ENCODE results near the gene RABGAP1L.
"Not testable (repeated sequence)": the region's sequence is repeated elsewhere in the genome, so short reads cannot be mapped to it uniquely, and the experiment has no call there.

RABGAP1L gene

DNA sequence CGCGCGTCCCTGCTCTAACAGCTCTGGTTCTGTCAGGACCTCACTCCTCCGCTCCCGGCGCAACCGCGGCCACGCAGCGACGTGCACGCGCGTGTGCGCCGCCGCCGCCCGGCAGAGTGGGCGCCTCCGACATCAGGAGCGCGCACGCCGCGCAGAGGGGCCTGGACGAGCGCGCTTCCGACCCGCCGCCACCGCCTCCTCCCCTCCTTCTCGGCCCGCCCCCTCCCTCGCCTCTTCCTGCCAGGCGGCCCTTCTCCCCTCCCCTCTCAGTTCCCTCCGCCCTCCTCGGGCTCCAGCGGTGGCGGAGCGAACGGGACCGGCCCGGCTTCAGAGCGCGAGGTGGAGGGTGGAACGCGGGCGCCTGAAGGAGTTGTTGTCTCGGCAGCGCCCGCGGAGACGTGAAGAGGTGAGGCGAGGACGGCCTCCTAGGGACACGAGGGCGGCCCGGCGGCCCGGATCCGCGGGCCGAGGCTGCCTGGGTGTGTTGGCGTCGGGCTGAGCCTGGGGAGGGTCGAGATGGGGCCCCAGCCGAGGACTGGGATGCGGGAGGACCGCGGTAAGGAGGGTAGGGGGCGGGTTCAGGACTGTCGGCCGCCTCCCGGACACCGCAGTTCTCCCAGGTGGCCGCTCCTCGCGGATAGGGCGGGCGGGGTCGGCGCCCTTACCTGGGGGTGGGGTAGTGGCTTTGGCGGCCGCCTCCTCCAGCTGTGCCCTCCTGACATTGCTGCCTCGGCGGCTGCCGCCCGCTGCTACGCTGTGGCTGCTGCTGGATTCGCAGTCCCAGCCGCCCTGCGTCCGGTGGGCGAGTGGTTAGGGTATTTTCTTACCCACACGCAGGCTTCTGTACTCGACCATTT lies at the start of gene RABGAP1L:
TSS of gene RABGAP1L (plus strand) at position 269 of the 857 bp plus-strand sequence.
- peak; percentile 93 to 95 for DNase-seq

DNA sequence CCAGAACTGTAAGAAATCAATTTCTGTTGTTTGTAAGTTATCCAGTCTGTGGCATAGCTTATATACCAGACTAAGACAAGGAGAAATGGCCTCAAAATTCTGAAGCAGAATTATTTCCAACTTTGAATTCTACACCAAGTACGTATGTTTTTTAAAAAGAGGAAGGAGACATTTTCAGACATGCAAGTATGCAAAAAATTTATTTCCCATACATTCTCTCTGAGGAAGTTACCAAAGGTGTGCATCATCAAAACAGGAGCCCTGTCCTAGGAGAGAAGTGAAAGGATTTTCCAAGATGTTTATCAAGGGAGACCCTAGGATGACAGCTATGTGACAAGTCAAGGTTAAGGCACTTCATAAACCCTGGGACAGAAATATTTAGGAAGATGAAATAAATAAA lies 49.3 kb upstream of the RABGAP1L start:
- no peak for DNase-seq

DNA sequence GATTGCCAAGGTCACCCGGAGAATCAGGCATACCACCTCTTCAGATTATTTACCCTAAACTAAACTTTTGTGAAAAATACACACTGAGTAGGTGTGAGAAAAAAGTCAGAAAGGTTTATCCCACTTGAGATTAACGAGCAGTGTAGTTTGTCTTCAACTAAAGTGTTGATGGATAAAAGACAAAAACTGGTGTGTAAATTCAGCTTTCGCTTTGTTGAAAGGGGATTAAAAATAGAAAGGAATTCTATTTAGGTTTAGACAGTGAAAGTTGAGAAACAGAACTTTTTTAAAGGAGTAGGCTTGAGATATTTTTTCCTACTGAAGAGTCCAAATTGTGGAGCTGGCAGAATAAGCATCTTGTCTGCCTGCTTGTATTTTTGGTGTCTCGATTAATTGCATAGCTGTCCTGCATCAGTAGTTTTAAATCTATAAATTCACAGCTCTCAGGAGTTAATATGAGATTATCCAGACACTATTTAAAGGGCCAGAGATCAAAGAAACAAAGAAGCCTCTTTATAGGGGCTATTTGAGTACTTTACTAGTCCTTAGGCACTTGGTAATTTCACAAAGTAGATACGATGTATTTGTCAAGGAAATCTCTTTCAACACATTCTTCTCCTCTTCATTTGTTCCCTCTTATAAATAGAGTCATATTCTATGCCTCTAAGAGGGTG lies 46.7 kb upstream of the RABGAP1L start:
- DNase-seq, result no peak

DNA sequence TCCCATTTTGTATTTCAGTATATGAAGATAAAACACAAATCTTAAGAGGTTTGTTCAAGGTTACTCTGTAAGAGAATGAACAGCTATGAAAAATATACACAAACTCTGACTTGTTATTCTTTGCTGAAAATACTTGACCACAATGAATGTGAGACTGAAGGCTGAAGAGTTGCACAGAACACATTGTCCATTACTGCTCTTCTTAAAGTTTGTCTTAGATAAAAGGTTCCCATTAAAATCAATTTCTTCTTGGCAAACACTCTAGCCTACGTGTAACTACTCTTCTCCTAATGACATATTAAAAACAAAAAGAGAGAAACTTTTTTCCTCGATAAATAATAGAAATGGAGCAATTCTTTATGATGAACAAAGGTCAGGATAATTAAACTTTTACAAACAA lies 45.2 kb upstream of the RABGAP1L start:
- DNase-seq, result no peak

DNA sequence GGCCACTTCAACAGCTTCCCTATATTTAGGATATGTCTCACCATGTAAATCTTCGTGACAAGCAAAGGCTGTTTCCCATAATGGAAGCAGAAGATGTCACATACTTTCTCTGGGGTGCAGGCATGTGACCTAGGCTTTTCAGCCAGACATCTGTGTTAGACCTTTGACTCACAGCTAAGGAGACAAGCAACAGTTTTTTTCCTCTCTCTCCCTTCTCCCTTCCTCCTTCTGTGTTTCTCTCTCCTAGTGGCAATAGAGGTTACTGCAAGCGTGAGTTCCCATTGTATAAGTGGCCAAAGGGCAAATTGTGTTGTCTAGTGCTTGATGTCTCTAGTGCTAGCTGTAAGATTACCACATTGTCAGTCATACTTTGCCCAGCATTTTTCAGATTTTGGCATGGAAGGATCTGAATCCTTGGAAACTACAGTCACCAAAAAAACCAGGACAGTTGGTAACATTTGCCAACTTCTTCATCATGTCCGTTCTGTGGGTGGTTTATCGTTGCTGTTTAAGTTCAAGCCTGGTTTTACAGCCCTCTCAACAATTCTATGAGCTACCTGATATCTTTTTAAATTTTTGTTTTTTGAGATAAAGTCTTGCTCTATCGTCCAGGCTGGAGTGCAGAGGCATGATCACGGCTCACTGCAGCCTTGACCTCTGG lies 44.4 kb upstream of the RABGAP1L start:
- DNase-seq, result peak; percentile 6 to 35

DNA sequence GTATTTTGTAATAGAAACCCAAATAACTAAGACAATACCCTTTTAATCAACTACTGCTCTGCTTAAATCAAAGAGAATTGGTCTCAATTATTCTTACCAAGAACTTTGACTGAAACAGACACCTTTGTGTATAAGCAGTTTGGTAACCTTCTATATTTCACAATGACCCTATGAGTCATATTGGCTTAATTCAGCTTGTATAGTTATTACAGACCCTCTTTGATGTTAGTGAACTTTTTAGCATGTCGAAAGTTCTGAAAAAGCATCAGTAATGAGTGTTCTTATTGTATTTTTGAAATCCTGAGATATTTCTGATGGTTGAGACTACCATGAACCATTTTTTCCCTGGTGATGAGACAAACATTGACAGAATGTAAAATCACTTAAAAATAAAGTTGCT lies 43.3 kb upstream of the RABGAP1L start:
- no peak for DNase-seq

DNA sequence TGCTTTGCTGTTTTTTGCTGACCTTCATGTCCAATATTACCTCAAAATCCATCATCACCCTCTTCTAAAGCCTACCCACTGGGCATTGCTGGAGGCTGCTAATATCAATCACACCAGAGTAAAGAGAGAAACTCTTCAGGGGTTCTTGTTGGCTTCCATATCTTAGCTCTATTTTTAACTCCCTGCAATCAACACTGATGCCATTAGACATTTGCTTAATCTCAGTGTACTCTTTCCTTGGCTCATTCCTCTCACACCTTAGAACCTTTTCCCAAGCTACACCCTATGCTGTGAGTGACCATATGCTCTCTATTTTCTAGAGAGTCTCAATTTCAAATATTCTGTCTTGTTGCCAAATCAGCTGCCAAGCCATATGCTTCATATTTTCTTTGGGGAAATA lies 40.6 kb upstream of the RABGAP1L start:
- DNase-seq, result no peak

DNA sequence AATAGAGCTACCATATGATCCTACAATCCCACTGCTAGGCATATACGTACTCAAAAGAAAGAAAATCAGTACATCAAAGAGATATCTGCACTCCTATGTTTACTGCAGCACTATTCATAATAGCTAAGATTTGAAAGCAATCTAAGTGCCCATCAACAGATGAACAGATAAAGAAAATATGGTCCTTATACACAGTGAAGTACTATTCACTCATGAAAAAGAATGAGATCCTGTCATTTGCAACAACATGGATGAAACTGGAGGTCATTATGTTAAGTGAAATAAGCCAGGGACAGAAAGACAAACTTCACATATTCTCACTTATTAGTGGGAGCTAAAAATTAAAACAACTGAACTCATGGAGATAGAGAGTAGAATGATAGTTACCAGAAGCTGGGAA lies 37.0 kb upstream of the RABGAP1L start:
- not testable (repeated sequence) for DNase-seq

DNA sequence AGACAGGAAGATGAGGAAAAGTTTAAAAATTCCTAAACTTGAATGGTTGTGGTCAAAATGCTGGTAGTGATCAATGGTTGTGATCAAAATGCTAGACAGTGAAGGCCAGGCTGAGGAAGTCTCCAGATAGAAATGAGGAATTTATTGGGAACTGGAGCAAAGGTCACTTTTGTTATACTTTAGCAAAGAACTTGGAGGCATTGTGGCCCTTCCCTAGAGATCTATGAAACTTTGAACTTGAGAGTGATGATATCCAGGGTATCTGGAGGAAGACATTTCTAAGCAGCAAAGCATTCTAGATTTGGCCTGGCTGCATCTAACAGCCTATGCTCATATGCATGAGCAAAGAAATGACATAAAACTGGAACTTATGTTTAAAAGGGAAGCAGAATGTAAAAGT lies 35.5 kb upstream of the RABGAP1L start:
- DNase-seq, result no peak

DNA sequence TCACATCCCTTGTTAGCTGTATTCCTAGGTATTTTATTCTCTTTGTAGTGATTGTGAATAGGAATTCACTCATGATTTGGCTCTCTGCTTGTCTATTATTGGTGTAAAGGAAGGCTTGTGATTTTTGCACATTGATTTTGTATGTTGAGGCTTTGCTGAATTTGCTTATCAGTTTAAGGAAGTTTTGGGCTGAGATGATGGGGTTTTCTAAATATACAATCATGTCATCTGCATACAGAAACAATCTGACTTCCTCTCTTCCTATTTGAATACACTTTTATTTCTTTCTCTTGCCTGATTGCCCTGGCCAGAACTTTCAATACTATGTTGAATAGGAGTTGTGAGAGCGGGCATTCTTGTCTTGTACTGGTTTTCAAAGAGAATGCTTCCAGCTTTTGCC lies 32.1 kb upstream of the RABGAP1L start:
- not testable (repeated sequence) for DNase-seq

DNA sequence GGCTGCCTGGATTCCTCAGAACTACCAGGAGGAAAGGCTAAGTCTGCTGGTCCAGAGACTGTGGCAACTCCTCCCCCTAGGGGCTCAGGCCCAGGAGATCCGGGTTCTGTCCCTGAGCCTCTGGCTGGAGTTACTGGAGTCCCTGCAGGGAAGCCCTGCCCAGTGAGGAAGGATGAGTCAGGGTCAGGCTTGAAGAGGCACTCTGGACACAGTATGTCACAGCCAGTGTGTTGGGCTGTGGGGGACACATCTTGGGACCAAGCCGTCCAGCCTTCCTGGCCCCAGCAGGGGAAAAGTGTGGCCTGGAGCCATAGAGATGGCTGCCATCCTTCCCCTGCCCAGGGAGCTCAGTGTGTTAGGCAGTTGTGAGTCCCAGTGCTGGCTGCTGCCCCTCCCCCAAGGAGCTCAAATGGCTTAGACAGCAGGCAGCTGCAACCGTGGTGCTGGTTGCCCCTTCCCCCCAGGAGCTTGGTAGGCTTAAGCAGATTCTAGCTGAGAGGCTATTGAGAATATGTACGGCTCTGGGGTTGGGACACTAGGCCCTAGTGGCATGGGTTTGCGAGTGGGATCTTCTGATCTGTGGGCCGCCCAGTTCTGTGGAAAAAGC lies 28.2 kb upstream of the RABGAP1L start:
- DNase-seq, result no peak

DNA sequence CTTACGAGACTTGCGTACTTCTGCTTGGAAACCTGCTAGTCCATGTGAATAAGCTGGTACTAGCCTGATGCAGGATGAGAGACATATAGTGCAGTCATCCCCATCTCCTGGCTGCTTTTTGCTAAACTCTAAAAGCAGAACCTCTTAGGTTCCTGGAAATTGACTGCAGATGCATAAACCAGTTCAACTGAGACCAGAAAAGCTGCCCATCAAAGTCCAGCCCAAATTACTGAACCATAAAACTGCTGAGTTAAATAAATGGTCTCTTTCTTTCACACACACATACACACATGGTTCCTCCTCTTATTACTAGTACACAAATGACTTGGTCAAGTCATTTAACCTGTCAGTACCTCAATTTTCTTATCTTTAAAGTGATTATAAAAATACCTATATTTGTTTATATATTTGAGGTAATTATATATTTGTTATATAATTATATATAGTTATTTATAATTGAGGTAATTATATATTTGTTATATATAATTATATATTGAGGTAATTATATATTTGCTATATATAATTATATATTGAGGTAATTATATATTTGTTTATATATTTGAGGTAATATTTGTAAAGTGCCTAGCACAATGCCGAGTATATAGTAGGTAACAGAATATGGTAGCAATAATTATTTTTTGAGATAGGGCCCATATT lies 25.2 kb upstream of the RABGAP1L start:
- DNase-seq, result no peak

DNA sequence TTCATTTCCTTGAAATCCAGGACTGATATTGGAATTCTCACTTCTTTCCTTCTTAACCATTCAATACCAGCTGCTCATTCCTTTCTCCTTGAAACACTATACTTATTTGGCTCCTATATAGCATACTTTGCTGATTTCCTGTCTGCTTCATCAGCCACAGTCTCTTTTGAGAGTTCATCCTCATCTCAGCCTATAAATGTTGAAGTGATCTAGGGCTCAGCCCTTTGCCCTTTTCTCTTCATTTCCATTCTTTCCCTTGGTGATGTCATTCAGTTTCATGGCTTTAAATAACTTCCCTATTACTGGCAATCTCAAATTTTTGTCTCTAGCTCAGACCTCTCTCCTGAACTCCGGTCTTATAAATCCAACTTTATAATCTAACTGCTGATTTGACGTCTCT lies 24.1 kb upstream of the RABGAP1L start:
- DNase-seq, result no peak

DNA sequence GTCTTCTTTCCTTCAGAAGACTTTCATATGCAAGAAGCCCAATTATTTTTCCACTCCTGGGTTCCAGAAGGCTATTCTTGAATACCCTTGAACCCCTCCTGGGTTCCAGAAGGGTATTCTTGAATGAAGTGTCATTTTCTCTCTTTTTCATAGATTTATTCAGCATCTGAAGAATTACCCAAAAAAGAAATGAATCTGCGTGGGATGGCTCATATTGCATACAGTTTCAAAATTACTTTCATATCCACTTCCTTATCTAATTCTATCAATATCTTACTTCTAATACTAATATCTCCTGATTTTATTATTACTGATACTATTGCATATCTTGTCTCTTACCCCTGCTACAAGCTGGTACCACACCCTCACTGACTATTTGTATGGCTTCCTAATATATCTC lies 22.6 kb upstream of the RABGAP1L start:
- DNase-seq, result no peak

DNA sequence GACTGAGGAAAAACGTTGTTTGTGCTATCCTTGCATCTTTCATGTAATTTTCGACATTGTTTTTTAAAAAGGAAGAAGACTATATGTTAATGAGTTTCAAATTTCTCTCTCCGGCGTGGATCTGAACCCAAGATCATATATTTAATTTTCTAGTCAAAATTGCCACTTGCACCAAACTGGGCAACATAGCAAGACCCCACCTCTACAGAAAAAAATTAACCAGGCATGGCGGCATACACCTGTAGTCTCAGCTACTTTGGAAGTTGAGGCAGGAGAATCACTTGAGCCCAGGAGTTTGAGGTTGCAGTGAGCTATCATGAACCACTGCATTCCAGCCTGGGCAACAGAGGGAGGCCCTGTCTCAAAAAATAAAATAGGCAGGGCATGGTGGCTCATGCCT lies 16.5 kb upstream of the RABGAP1L start:
- DNase-seq, result no peak

DNA sequence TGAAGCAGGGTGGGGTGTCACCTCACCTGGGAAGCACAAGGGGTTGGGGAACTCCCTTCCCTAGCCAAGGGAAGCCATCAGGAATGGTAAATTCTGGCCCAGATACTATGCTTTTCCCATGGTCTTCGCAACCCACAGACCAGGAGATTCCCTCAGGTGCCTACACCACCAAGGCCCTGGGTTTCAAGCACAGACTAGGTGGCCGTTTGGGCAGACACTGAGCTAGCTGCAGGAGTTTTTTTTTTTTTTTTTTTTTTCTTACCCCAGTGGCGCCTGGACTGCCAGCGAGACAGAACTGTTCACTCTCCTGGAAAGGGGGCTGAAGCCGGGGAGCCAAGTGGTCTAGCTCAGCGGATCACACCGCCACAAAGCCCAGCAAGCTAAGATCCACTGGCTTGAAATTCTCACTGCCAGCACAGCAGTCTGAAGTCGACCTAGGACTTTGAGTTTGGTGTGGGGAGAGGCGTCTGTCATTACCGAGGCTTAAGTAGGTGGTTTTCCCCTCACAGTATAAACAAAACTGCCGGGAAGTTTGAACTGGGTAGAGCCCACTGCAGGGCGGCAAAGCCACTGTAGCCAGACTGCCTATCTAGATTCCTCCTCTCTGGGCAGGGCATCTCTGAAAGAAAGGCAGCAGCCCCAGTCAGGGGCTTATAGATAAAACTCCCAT lies 15.5 kb upstream of the RABGAP1L start:
- DNase-seq, result not testable (repeated sequence)

DNA sequence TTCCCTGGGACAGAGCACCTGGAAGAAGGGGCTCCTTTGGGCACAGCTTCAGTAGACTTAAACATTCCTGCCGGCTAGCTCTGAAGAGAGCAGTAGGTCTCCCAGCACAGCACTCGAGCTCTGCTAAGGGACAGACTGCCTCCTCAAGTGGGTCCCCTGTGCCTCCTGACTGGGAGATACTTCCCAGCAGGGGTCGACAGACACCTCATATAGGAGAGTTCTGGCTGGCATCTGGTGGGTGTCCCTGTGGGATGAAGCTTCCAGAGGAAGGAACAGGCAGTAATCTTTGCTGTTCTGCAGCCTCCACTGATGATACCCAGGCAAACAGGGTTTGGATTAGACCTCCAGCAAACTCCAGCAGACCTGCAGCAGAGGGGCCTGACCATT lies 14.9 kb upstream of the RABGAP1L start:
- DNase-seq, result not testable (repeated sequence)

DNA sequence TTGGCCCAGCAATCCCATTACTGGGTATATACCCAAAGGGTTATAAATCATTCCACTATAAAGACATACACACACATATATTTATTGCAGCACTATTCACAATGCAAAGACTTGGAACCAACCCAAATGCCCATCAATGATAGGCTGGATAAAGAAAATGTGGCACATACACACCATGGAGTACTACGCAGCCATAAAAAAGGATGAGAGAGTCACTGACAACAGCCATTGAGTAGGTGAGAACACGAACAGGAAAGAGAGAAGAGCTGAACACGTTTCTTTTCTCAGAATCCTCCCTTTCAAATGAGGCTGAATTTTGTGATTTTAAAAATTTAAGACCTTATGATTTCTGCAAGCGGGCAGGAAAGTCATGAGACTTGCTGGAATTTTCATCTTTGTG lies 10.1 kb upstream of the RABGAP1L start:
- DNase-seq, result no peak

DNA sequence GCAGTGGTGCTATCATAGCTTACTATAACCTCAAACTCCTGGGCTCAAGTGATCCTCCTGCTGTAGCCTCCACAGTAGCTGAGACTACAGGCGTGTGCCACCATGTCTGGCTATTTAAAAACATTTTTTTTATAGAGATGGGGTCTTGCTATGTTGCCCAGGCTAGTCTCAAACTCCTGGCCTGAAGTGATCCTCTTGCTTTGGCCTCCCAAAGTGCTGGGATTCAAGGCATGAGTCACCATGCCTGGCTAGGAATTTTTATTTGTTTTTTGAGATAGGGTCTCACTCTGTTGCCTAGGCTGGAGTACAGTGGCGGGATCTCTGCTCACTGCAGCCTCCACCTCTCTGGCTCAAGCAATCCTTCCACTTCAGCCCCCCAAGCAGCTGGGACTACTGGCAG lies 8.8 kb upstream of the RABGAP1L start:
- DNase-seq, result no peak

DNA sequence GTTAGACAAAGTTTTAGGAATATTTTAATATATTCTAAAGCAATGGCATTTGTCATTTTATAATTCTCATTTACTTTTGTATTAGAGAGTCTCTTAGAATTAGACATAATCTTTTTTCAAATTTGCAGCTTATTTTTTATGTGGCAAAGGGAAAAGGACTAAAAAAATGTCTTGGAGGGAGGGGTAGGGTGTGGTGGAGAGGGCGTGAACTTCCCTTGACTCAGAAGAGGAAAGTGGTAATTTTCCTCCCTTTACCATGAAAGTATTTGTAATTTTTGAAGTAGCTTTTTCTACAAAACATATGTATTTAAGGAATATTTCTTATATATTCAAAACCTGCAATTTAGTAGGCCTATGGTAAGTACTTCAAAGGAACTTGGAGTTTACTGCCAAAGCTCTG lies 6.9 kb upstream of the RABGAP1L start:
- DNase-seq, result no peak

DNA sequence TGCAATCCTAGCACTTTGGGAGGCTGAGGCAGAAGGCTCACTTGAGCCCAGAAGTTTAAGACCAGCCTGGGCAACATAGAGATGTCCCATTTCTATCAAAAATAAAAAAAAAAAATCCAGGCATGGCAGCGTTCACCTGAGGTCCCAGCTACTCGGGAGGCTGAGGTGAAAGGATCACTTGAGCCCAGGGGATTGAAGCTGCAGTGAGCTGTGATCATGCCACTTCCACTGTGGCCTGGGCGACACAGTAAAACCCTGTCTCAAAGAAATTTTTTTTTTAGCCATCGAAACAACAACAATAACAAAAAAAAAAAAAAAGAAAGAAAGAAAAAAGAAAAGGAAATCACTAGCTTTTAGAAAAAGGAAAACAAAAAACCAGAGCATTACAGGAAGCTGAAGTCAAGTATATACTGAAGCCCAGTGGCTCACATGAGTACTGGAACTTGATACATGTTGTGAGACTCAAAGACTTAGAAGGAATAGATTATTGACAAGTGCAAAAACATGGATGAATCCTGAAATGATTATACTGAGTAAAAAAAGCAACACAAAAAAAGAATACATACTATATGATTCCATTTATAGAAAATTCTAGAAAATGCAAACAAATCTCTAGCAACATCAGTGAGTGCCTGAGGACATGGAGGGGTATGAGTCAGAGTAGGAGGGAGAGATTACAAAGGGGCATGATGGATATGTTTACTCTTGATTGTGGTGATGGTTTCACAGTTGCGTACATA lies 6.1 kb upstream of the RABGAP1L start:
- no peak for DNase-seq

DNA sequence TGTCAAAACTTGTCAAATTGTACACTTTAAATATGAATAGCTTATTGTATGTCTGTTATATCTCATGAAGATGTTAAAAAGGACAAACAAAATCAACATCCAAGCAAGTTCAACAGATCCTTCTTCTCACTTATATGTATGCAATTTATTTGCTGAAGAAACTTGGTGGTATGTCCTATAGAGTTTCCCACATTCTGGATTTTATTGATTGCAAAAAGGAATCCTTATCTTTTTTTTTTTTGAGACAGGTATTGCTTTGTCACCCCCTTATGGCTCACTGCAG lies 5.6 kb upstream of the RABGAP1L start:
- no peak for DNase-seq

Measured in activated CD4-positive, alpha-beta T cell treated with anti-CD3 and anti-CD28 coated beads for 4 hours (primary cell).